Urothelium cell line (cell line): ENCODE measurements around the gene PRSS27.
"Not testable (repeated sequence)": the region's sequence is repeated elsewhere in the genome, so short reads cannot be mapped to it uniquely, and the experiment has no call there.

Experiments
- DNase-seq: peaks from one replicate; pipeline ENCODE4 v3.0.0; 2011; ENCODE audit warnings: low spot score, mixed read lengths
- FAIRE-seq: peaks from 2 replicates; lab custom pipeline; 2011; peaks lifted over from hg19 to GRCh38; lab: Jason Lieb, UNC

Gene PRSS27

DNA sequence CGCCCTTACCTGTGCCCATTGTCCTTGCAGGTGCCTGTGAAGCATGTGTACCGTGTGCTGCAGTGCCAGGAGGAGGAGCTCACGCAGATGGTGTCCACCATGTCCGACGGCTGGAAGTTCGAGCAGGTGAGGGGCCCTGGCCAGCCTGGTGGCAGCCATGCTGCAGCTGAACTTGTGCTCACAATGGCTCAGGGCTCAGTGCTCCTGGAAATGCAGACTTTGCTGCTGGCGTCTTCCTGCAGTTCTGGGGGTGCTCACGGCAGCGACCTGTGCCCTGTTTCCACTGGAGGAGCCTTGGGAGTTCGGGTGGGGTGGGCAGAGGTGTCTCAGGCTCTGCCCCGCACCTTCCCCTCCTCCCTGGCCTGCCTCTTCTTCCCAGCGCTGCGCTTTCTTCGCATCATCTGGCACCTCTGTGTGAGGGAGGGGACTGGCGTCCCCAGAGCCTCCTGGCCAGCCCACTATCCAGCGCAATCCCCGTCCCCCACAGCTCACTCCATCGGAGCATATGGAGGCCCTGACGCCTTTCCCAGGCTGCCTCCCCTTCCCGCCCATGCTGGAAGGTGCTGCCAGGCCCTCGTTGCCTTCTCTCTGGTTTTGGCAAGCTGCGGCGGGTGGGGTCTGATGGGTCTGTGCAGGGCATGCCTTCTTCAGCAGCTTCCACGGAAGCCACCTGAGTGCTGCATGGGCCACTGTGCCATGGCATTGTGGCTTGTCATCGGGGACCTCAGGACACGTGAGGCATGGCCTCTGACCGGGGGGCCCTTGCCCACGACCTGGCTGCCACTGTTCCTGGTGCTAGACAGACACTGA lies 20.0 kb downstream of the PRSS27 start:
- no peak for FAIRE-seq
- DNase-seq: no peak

DNA sequence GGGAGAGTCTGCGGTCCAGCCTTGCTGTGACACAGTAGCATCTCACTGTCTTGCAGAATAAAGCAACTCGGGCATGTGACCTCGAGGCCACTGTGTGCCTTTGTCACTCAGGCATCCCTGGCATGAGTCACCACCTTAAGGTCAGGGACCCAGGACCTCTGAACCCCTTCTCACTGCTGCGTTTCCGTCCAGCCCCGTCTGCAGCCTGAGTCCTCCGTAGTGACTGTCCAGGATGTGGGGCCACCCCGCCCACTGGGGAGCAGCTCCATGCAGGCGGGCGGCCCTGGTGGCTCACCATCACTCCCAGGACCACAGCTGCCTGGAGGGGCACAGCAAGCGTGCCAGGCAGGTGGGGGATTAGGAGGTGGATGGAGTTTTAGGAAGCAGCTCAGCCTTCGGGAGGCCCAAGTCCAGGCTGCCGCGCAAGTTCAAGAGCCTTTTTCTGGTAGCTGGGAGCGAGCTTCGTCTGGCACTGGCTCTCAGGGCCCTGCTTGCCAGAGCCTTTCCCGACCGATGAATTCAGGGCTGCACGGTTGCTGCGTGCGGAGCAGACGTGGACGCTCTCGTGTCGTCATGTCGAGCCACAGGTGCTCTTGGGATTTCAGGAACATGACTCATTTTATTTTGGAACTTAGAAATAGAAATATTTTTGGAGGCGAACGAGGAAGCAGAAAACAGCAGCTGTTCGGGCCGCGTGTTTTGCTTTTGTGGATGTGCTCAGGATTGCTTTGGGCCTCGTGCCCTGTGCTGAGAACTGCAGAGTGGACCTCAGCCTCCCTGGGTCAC lies 20.9 kb downstream of the PRSS27 start:
- no peak for DNase-seq
- no peak for FAIRE-seq

DNA sequence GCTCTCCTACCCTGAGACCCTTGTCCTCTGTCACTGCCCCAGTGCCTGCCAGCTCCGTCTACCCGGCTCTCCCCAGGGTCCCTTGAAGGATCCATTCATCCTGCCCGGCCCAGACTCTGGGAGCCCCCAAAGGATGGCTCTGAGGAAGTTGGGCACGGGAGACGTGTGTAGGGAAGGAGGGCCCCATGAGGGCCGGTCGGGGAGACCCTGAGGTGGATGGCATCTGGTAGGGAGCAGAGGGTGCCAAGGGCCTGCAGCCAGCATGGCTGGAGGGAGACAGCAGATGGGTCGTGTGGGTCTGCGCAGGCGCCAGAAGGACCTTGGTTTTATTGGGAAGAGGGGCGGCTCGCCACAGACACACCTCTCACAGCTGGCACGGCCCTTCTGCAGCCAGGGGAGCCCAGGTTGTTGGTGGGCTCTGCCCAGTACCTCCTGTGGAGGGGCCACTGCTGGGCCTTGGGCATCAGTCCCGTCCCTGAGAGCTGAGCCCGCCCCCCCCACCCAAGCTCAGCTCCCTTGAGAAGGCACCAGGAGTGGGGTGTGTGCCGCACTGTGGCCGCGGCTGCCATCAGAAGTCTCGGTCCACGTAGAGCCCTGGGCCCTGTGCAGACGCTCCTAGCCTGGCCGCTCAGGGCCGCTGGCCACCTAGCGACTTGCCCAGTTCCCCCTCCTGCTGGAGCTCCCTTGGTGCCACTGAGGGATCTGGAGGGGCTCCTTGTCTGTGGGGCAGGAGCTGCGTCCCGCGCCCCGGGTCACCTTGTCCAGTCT lies 21.7 kb downstream of the PRSS27 start:
- FAIRE-seq: no peak
- DNase-seq: no peak

GRCh38 chr16:2697401-2697948 lies 22.5 kb downstream of the PRSS27 start:
- no peak for FAIRE-seq

GRCh38 chr16:2696601-2697250 lies 23.3 kb downstream of the PRSS27 start:
- not testable (repeated sequence) for DNase-seq, FAIRE-seq

More at GRCh38 chr16:2697401-2697948, 22.5 kb downstream of the PRSS27 start:
- no peak for DNase-seq

GRCh38 chr16:2692948-2693651 lies 26.9 kb downstream of the PRSS27 start:
- FAIRE-seq: no peak

DNA sequence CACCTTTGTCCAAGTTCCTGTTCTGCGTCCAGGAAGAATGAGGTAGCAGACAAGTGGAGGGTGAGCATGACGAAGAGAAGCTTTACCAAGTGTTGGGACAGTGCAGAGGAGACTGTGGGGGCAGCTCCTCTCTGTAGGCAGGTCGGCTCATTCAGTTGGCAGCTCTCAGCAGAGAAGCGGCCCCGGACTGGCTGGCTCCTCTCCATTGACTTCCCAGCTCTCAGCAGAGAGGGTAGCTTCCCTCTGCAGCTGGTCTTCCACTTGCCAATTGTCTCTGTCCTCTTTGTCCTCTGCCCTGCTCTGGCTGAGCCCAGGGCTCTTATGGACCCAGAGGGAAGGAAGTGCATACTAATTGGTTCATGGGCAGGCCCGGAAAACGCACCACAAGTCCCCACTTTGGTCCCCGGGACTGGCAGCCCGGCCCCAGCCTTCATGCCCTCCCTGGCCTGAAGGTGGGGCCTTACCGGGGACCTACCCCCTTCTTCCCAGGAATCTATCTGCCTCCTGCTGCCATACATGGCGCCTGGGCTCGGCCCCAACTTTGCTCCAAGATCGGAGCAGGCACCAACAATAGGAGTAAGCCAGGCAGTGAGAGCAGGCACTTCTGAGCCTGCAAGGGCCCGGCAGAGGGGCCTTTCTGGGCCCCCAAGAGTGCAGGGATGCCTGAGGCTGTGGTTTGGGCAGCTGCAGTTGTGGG lies 27.6 kb downstream of the PRSS27 start:
- DNase-seq: no peak
- no peak for FAIRE-seq

More at GRCh38 chr16:2692948-2693651, 26.9 kb downstream of the PRSS27 start:
- DNase-seq: no peak

DNA sequence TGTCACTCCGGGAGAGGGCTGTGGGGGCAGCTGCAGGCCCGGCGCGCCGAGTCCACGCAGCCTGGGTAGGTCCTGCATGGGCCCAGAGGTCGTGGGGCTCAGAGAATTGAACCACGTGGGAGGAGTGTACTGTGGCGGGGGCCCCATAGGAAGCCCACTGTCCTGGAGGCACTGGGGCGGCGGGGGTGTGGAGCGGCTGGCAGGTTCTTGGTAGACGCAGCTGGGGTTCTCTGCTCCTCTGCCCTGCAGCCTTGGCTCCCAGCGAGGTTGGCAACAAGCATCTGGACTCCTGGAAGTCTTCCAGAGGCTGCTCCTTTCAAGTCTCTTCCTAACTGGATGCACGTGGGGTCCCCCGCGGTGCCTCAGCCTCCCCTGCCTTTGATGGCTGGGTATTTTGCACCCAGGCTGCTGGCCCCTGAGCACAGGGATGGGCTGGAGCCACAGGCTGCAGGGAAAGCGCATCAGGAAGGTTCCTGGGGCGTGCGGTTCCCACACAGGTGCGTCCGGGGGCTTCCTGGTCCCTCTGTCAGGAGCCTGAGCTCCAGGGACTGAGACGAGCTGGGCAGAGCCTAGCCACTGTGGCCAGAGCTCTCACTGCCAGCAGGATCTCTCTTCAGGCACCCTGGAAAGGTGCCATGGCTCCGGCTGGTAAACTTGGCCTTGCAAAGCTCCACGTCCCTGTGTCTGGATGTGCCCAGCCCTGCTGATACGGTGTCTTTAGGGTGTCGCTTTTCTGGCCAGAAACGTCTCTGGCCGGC lies 28.4 kb downstream of the PRSS27 start:
- FAIRE-seq: no peak
- no peak for DNase-seq

DNA sequence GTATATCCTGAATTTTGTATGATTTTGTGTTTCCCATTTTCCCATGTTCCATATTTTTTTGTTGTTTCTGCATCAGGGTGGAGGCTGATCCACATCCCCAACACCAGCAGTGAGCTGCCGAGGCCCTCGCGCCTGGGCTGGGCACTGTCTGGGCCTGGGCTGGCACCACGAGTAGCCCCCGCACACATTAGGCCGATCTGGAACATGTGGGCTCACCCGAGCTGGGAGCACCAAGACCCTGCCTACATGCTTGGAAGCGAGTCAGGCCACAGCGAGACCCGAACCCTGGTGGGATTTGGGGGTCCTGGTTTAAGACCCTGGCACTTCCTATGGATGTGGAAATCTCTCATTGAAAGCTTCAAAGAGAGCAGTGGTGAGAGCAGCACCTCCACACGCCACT lies 29.2 kb downstream of the PRSS27 start:
- FAIRE-seq (no peak), DNase-seq (no peak)

GRCh38 chr16:2689968-2690801 lies 29.8 kb downstream of the PRSS27 start:
- FAIRE-seq: no peak
- DNase-seq: no peak

GRCh38 chr16:2689422-2689821 lies 30.6 kb downstream of the PRSS27 start:
- DNase-seq, FAIRE-seq: not testable (repeated sequence)

DNA sequence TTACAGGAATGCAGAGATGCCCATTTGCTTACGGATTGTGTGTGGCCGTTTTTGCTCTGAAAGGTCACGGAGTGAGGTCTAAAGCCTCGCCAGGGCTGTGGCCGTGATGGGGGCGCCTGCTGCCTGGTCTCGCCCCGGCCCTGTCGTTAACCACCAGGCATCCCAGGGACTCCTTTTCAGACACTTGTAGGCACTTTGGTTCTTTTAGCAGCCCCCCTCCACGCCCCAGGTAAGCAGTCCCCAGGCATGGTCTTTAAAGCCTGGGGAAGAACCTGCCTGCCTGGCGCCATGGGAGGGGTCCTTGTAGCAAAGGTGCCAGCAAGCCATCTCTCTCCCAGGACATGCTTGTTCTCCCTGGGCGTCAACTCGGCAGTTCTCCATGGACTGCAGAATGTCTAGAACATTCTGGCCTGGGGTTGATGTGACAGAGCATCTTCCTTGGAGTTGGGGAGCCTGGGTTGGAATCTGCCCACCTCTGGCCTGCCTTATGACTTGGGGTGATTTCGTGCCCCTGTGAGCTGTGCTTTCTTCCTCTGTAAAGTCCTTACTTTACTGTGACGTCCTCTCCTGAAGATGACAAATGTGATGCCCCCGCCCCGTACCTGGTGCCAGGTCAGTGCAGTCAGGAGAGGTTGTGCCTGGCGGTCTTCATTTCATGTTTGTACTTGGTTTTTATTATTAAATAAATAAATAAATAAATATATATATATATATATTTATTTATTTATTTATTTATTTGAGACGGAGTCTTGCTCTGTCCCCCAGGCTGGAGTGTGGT lies 32.3 kb downstream of the PRSS27 start:
- DNase-seq (no peak), FAIRE-seq (no peak)

GRCh38 chr16:2686912-2687507 lies 33.0 kb downstream of the PRSS27 start:
- no peak for DNase-seq

DNA sequence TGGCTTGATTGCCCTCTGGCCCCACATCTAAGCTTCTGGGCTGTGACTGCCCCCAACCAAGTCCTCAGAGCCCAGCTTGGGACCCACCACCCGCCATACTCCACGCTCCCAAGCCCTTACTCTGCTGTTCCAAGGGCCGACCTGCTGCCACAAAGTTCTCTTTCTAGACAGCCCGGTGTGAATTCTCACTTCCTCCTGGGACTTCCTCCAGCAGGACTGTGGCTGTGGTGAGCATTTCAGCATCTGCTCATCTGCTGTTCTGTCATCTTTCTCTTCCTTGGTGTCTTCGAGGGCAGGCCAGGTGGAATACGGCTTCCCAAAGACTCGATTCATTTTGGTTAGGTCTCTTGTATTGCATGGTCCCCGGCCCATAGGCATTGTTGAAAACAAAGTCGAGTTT lies 33.9 kb downstream of the PRSS27 start:
- FAIRE-seq, DNase-seq: not testable (repeated sequence)

More at GRCh38 chr16:2686912-2687507, 33.0 kb downstream of the PRSS27 start:
- FAIRE-seq: no peak

- DNase-seq, FAIRE-seq: not testable (repeated sequence)
Observed at GRCh38 chr16:2683041-2683440, 37.0 kb downstream of the PRSS27 start.
